ENCODE measurements around the gene SCFD2.
A peak's percentile ranks its signal among the peaks of the same experiment; 100 is the strongest.
"Not testable (repeated sequence)": the region's sequence is repeated elsewhere in the genome, so short reads cannot be mapped to it uniquely, and the experiment has no call there.

The SCFD2 gene

GRCh38 chr4:52852041-52852440, 513.8 kb downstream of the SCFD2 start:
- DNase-seq (ENCODE audit: low spot score) = no peak

- no peak for DNase-seq (ENCODE audit: low spot score)
Observed at GRCh38 chr4:52850406-52851124, 515.3 kb downstream of the SCFD2 start.

- DNase-seq (ENCODE audit: low spot score) = no peak
Observed at GRCh38 chr4:52848254-52848653, 517.6 kb downstream of the SCFD2 start.

- no peak for DNase-seq (ENCODE audit: low spot score)
Observed at GRCh38 chr4:52846502-52846901, 519.4 kb downstream of the SCFD2 start.

DNA sequence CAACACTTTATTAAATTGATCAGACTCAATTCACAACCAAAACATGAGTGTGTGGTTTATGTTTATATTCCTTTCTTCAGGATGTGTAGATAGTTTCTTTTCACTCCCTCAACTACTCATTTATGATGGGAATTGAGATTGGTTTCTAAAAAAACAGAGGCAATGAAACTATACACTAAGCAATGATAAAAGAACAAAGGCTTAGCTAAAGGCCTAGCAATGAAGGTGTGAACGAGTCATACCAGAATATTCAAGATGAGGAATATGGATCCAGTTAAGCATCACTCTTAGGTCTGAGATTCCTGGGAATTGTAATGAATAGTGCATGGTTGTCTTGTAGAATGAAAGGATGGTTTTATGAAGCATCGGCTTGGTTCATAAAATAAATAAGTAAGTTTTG, 521.3 kb downstream of the SCFD2 start:
- no peak for DNase-seq (ENCODE audit: low spot score)

GRCh38 chr4:52843958-52844357, 521.9 kb downstream of the SCFD2 start:
- no peak for DNase-seq (ENCODE audit: low spot score)

- no peak for DNase-seq (ENCODE audit: low spot score)
Observed at GRCh38 chr4:52843351-52843750, 522.5 kb downstream of the SCFD2 start.

DNA sequence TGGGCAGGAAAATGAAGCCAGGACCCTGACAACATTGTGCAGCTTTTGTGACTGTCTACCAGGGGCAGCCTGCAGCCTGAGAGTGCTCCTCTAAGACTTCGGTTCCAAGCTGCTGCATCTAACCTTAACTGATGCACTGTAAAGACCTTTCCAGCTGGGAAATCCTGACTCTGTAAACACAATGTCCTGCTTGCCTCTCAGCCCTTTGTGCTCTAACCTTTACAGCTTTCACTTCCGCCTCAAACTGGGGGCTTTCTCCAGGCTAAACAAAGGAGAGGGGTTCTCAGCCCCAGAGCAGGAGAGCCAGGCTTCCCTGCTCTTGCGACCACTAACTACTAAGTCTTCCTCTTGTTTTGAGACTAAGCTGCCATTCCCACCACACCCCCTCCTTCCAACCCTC, 523.1 kb downstream of the SCFD2 start:
- DNase-seq (ENCODE audit: low spot score) = no peak

DNA sequence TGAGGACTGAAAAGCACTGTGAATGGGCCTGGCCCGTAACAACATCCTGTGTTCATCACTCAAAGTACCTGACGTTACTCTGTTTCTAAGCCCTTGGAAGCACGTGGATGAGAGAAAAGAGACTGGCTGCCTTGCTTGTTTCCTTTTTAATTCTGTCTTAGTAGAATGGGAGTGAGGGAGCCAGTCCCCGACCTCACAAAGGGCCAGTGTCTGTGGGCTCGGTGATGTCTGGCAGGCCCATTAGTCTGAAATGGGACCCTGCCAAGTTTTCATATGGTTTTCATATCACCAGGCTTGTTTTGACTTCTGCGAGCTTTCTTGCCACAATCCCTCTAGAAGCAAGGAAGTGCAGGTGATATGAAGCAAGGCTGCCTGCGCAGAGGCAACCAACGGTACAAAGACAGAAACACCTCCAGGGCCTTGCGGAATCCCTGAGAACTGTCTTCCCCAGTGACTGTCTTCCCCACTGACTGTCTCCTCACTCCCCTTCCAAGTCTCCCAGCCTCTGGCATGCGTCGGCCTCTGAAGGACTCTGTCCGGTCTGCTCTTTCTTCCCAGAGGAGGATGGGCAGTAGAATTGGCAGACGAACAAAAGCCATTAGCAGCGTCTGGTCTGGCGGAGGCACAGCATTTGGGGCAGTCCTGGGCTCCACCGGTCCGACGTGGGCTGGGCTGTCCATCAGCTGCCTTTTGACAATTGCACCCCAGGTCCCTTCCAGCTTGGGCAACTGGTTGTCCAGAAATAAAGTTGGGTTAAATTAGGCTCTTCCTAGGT, 524.0 kb downstream of the SCFD2 start:
- DNase-seq (ENCODE audit: low spot score) = no peak

GRCh38 chr4:52840531-52841370, 525.1 kb downstream of the SCFD2 start:
- no peak for DNase-seq (ENCODE audit: low spot score)

DNA sequence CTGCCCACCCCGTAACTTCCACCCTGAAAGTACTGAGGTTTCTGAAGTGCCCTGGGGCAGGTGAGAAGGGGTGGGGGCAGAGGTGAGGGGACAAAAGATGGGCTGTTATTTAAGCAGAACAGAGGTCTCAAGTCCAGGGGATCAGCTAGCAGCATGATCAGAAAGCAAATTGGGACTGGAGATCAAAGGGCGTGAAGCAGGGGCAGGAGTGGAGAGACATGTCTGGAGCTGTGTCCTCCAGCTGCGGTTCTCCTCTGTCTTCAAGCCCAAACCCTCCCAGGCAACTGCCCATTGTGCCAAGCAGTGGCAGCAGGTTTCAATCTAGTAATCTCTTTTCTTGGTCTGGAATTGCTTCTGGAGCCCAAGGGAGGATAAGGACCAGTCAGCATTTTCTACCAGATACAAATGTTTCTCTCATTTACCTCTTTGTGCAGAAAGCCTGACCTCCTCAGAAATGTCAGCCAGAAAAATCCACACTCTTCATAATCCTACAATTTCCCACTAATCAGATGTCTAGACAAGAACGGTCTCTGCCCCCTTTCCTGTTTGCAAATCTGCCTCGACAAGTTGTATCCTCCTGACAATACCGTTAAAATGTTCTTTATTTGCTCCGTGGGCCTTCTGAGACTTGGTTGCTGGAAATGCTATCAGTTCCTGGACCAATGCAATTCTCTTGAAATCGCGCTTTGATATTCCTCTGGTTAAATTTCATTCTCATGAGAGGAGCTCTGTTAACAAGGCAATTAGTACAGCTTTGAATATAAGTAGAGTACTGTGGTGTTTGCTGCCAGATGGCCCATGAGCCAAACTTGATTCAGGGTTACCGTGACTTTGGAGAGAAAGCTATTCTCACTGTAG, 526.9 kb downstream of the SCFD2 start:
- DNase-seq (ENCODE audit: low spot score) = no peak

DNA sequence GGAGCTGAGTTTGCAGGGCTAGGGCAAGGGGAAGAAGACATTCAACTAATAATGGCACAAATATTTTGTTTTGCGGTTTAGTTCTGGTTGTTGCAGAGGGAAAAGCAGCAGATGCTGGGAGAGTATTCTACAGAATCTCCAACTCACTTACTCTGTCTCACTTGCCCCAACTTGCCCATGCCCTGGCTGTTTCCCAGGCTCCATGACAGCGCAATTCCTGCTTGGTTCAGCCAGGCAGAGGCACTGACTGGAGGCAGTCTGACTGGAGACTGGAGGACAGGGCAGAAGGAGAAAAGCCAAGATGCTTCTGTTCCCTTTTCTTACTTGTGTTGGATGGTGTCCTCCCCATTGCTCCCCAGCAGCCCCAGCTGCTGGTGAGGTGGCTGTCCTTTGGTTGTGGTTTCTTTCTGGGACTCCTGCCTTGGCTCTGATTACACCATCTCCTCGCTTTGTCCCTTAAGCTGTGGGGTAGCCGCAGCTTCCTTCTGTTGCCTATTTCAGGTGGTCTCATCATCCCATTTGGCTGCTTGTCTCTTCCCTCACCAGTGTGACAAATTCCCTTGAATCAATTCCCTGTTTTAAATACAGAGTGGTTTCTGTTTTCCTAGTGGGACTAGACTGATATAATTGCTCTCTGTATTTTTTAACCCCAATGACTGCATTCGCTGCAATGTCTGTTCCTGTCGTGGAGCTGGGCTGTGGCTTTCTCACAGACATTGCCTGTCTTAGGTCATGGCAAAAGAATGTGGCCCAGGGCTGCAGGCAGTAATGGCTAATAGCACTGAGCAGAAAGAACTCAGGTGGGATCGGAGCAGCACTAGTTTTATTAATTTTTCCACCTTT, 527.9 kb downstream of the SCFD2 start:
- peak; percentile 9 for DNase-seq (ENCODE audit: low spot score)

DNA sequence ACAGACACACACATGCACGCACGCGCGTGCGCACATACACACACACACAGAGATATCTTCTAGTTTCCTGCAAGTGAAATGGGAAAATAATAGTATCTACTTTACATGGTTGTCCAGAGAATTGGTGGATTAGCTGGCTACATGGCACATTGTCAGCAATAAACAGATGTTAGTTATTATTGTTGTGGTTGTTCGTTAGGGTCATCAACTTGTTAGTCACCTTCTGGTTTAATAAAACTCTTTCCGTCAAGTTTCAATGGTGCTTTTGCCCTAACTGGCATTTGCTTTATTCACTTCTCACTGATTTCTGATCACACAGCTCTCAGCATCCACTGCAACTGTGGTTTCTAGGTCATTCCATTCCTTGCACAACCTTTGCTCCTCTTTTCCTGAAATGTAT, 529.2 kb downstream of the SCFD2 start:
- no peak for DNase-seq (ENCODE audit: low spot score)

DNA sequence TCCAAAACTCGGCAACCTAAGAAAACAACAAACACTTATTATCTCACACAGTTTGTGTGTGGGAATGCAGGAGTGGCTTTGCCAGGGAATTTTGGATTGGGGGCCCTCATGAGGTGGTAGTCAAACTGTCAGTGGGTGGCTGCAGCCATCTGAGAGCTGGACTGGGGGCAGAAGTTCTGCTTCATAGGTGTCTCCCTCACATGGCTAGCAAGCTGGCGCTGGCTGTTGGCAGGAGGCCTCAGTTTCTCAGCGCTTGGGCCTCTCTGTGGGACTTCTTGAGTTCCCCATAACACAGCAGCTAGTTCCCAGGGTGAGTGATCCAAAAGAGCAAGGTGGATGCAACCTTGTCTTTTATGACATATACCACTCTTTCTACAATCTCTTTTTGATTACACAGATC, 529.7 kb downstream of the SCFD2 start:
- no peak for DNase-seq (ENCODE audit: low spot score)

GRCh38 chr4:52834641-52835456, 531.0 kb downstream of the SCFD2 start:
- DNase-seq (ENCODE audit: low spot score) = not testable (repeated sequence)

GRCh38 chr4:52833941-52834525, 531.8 kb downstream of the SCFD2 start:
- no peak for DNase-seq (ENCODE audit: low spot score)

DNA sequence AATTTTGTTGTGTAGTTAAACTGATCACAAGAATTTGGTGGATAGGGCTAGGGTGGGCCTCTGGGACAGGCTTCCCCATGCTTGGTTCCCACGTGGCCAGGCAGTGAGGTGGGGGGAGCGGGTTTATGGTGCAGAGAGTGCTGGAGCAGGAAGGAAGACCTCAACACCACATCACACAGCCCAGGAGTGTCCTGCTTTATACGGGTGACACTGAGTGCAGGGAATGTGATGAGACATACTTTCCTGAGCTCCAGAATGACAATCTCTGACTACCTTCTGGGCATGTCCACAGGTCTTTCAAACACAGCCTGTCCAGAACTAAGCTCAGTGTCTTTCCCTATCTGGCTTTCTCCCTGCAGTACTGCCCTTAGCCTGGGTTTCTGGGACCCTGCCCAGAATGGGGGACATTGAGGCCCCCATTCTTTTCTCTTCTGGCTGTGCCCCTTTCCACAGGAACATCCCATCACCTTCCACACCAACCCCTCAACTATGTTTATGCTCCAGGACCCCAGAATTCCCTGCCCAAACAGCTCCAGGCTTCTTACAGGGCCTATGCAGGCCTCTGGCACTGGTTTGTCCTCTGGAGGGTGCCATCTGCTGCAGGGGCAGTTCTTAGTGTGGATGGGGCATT, 540.3 kb downstream of the SCFD2 start:
- peak; percentile 25 for DNase-seq (ENCODE audit: low spot score)

DNA sequence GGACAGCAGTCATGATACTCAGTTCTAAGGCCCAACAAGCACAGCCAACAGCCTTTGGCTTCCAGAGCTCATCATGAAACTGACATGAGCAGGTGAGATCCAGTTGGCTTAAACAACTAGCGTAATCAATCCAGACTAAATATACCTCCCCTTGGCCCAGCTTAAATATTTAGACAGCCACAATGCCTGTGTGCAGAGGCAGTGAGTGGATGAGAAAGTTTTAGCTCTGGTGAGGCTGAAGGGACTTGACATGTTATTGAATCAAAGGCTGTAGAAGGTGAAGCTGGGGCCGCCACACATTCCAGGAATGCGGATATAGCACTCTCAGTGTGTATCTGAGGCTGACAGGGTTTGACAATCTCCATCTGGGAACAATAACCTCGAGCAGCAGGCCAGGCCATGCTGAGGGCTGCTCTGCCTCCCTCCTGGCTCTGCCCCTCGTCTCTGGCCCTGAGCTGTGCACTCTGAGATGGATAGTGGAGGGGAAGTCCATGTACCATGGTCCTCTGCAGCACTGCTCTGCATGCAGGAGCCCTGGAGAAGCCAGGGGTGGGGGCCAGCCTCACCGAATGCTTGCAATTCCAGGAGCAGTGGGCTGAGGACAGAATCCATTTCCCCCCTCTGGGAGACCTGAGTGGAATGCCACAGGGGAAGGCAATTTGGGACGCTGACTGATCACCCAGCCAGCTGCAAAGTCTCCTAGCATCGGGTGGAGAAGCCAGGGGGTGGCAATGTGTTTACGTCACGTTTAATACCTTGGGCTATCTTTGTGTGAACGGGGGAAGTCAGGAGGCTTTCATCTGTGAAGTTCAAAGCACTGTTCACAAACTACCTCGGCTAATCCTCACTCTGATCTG, 541.0 kb downstream of the SCFD2 start:
- DNase-seq (ENCODE audit: low spot score) = no peak

Measured in RKO (cell line).